GM18519 (cell line): ENCODE data around the gene NPW.
"Not testable (repeated sequence)": the region's sequence is repeated elsewhere in the genome, so short reads cannot be mapped to it uniquely, and the experiment has no call there.

Source experiments
- ATAC-seq: cut with Tn5 transposase; IDR thresholded peaks from one replicate; pipeline ENCODE4 v1.9.1; 2021; ENCODE audit warnings: mild to moderate bottlenecking, moderate library complexity; ENCODE audit not compliant: unreplicated experiment, low FRiP score

Gene NPW

DNA sequence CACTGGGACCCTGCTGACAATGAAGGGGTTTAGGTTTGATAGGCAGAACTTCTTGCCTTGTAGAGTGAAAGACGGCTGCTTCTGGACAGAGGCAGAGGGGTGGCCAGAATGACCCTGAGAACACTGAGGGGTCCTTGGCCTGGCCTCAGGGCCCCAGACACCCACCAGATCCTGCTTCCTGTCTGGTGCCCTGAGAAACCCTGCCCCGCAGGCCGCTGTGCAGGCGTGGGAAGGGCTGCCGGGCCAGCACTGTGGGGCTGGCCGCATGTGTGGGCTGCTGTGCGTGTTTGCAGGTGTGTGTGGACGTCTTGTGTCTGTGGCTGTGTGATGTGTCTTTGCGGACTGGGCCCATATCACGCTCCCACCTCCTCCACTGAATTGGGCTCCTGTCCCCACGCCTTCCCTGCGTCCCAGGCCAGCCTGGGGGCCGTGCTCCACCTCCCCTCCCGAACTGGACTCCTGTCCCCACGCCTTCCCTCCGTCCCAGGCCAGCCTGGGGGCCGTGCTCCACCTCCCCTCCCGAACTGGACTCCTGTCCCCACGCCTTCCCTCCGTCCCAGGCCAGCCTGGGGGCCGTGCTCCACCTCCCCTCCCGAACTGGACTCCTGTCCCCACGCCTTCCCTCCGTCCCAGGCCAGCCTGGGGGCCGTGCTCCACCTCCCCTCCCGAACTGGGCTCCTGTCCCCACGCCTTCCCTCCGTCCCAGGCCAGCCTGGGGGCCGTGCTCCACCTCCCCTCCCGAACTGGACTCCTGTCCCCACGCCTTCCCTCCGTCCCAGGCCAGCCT lies 14.5 kb downstream of the NPW start:
- not testable (repeated sequence) for ATAC-seq

DNA sequence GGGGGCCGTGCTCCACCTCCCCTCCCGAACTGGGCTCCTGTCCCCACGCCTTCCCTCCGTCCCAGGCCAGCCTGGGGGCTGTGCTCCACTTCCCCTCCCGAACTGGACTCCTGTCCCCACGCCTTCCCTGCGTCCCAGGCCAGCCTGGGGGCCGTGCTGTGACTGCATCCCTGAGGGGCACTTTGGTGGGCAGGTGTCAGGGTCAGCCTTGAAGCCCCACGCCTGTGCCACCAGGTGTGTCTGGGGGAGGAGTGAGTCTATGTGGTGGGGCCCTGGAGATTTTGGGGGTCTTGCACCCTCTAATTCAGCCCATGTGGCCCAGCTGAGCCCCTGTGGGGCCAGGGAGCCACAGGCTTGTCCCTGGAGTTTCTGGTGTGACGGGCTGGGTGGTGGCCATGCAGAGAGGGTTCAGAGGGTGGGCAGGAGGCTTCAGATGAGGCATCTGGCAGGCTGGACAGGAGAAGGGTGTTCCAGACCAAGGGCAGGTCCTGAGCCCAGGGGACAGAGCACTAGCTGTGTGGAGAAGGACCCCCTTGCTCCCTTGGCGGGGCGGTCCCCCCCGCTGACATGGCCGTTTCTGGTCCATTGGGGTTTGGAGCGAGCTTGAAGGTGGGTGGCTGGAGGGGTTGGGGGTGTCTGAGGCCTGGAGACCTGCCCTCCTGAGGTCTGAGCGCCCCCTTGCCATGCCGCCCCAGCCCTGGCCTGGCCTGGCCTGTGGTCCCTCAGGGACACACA lies 15.3 kb downstream of the NPW start:
- ATAC-seq: no peak

DNA sequence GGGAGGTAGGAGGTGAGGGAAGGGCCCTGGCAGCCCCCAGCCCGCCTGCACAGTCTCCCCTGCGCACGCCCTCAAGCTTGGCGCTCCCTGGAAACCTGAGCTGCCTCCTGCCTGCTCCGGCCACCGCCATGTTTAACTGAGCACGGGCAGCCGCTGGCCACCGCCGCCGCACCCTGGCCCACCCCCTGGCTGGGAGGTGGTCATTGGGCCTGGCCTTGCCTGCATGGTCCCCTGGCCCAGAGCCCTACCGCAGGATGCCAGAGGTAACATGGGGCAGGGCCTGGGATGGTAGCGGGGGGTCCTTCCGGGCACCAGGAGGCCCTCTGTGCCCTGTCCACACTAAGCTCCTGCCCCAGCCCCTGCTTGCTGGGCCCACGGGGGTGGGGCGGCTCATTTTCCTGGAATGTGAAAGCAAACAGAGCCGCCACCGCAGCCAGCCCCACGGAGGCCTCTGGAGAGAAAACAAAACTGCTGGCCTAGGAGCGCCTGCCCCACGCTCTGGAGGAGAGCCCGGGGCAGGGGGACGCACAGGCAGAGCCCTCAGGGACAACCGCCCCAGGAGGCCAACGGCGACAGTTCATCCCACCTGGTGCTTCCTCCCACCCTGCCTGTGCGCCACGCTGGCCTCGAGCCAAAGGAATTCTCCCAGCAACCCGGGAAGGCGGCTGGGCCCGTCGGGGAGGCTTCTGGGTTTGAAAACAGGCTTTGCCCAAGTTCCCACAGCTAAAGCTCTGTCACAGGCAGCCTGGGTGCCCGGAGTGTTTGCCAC lies 16.0 kb downstream of the NPW start:
- ATAC-seq: no peak

DNA sequence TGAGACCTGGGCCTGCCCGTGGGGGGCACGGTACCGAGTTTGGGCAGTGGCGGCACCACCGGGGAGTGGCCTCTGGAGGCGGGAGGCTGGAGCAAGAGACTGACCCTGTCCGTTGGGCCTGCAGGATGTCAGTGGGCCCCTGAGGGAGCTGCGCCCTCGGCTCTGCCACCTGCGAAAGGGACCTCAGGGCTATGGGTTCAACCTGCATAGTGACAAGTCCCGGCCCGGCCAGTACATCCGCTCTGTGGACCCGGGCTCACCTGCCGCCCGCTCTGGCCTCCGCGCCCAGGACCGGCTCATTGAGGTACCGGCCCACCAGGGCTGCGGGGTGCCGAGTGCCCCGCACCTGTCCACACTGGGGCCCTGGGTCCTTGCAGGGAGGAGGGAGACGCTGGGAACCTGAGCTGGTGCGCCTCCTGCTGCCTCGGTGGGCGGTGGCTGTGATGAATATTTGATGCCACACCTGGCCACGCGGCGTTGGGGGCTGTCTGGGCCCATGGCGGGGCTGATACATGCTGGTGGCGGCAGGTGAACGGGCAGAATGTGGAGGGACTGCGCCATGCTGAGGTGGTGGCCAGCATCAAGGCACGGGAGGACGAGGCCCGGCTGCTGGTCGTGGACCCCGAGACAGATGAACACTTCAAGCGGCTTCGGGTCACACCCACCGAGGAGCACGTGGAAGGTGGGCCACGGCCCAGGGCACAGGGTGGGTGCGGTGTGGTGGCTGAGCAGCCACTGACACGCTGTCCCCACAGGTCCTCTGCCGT lies 16.8 kb downstream of the NPW start:
- ATAC-seq: no peak

DNA sequence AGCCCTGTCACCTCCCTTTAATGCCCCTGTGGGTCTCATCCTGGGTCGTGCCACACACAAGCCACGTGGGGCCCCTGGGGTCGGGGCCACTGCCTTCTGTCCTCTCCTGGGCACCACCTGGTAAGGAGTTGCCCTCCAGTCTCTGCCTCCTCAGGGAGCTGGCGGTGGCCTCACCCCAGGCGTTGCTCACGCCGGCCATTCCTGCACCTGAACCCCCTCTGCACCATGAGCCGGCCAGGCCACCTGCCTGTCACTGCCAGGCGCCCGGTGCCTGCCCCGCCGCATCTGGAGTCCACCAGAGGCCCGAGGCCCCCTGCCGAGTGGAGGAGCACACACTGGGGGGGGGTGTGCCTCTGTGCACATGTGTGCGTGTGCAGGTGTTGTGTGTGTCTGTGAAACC lies 17.5 kb downstream of the NPW start:
- ATAC-seq: no peak

DNA sequence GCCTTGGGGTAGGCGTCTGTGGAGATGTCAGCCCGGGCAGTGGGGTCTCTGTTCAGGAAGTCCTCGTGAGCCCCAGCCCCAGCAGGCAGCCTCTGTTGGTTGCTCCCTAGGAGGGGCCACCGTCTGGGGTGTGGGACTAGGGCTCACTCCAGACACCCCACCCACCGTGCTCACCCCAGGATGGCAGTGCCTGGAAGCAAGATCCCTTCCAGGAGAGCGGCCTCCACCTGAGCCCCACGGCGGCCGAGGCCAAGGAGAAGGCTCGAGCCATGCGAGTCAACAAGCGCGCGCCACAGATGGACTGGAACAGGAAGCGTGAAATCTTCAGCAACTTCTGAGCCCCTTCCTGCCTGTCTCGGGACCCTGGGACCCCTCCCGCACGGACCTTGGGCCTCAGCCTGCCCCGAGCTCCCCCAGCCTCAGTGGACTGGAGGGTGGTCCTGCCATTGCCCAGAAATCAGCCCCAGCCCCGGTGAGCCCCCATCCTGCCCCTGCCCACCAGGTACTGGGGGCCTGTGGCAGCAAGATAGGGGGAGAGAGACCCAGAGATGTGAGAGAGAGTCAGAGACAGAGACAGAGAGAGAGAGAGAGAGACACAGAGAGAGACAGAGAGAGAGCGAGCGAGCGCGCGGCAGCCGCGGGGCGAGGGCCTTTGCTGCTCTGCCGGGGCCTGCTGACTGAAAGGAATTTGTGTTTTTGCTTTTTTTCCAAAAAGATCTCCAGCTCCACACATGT lies 18.2 kb downstream of the NPW start:
- no peak for ATAC-seq

DNA sequence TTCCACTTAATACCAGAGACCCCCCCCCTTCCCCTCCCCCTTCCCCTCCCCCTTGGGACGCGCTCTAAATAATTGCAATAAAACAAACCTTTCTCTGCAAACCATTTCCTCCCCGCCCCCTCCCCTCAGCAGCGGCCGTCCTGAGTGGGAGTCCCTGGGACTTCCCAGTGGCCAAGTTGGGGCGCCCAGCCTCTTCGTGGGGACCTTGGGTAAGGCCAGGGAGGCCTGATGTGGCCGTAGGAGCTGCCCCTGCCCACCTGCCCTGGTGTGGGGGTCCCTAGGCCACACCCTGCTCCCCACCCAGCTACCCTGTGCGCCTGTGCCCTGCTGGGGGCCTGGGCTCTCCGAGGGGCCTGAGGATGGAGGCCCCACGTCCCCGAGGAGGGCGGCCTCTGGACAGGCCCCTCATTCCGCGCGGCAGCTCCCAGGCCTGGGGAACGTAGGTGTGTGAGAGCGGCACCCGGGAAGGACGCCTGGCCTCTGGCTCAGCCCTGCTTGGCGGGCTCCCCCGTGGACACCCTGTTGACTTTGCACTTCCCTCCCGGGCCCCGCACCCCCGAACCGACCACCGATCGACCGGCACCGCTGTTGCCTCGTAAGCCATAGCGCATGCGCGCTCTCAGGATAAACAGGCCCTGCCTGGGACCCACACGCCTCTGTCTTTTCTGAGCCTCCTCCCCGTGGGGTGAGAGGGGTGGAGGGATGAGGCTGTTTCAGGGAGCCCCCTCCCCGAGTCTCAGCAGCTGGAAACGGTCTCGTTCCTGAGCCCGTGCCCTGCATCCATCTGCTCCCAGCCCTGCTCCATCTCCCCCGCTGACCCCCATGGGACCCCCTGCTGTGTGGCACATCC lies 19.0 kb downstream of the NPW start:
- no peak for ATAC-seq

DNA sequence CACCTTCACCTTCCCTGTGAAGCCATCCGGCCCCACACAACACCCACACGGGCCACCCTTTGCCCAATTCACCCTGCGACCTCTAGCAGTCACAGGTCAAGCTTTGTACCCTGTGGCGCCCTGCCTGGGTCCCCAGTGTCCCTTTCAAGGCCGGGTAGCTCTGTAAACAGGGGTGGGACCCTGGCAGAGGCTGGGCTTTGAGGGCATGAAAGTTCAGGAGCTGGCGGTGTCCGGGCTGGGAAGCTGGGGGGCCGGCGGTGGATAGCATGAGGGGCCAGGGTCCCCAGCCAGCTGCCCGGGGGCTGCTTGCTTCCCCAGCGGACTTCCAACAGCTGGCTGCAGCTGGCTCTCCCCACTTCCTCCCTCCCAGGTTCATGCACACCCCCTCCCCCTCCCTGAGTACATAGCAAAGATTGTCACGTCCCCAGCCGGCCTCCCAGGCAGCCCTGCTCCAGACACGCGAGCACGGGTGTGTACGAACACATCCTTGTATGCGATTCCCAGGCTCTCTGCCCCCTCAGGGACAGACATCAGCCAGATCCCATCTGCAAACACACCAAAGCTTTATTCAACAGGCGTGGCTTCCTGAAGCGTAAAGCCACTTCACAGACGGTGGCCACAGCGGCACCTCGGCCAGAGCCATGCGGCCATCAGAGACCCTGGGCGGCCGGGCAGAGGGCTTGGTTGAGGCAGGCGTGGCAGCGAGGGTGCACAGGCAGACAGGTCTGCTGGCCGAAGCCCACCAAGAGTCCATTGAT lies 19.9 kb downstream of the NPW start:
- no peak for ATAC-seq

DNA sequence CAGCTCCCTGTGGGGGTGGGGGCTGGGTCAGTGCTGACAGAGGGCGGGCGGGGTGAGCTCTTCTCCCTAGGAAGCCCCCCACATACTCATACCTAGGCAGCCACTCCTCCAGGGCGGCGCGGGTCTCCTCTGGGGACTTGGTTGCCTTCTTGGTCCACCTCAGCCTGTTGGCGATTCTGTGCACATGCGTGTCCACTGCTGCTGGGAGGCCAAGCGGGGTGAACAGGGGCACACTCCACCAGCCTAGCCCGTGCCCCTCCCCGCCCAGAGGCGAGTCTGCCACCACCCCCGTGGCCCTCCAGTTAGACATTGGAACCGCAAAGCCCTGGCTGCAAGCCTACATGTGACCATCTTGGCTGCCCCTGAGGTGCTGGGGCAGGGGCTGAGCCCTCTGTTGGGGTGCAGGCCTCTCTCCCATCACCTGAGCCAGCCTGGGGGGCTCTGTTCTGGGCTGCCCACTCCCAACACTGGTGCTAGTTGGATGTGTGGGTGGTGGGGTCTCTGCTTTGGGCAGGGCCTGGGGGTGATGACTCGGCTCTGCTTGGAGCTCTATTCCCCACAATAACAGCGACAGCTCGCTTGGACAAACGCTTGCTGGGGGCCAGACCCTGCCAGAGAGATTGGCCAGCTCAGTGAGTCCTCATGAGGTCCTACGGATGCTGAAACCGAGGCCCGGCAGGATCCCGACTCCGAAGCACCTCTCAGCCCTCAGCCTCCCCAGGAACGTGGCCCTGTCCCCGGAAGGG lies 20.6 kb downstream of the NPW start:
- ATAC-seq: no peak

DNA sequence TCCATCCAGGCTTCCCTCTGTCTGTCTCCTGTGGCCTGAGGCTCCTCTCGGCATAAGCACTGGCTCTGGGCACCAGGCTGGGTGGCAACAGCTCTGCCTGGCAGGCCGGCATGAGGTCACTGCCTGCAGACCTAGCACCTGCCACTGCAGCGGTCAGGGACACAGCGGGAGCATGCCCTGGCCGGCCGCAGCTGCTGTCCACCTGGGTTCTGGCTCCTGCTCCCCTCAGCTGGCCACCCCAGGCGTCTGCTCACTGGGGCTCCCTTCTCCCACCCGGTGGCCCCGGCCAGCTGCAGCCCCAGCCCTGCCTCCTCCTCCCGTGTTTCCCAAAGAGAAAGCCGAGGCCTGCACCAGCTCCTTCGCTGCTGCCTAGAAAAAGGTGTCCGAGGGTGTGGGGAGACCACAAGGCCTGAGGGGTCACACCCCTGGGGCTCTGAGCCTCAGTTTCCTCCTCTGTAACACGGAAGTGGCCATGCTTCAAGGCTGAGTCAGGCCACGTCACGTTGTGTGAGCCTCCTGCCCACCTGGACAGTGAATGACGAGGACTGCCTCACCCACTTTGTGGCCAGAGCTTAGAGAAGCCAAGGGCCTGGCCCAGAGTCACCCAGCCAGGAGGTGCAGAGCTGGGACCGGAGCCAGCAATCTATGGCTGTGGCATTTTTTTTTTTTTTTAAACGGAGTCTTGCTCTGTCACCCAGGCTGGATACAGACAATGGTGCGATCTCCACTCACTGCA lies 21.4 kb downstream of the NPW start:
- ATAC-seq: no peak

DNA sequence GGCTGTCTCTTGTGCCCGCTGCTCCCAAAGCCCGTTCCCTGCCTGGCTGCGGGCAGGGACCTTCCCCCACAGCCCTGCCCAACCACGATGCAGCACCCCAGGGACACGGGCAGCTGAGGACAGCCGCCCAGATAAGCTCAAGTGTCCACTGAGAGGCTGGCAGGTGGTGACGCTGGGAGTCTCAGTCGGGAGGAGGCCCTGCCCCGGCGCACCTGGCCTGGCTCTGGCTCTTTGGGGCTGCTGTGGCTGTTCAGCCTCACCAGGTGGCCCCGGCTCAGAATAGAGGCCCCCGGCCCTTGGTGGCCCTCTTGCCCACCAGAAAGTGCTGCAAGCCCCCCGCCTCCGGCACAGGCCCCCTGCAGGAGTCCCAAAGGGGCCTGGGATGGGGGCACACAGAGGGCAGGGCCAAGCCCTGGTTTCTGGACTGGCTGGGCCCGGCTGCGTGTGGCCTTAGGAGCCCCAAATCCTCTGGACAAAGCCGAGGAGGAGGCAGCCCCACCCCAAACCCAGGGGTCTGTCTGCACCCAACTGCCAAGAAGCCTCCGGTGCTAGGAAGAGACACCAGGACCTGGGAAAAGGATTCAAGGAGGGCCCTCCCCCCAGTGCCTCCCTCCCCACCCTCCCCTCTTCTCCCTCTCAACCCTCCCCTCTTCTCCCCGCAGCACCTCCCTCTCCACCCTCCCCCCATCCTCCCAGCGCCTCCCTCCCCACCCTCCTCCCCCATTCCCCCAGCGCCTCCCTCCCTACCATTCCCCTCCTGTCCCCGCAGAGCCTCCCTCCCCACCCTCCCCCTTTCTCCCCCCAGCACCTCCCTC lies 22.8 kb downstream of the NPW start:
- ATAC-seq: no peak

DNA sequence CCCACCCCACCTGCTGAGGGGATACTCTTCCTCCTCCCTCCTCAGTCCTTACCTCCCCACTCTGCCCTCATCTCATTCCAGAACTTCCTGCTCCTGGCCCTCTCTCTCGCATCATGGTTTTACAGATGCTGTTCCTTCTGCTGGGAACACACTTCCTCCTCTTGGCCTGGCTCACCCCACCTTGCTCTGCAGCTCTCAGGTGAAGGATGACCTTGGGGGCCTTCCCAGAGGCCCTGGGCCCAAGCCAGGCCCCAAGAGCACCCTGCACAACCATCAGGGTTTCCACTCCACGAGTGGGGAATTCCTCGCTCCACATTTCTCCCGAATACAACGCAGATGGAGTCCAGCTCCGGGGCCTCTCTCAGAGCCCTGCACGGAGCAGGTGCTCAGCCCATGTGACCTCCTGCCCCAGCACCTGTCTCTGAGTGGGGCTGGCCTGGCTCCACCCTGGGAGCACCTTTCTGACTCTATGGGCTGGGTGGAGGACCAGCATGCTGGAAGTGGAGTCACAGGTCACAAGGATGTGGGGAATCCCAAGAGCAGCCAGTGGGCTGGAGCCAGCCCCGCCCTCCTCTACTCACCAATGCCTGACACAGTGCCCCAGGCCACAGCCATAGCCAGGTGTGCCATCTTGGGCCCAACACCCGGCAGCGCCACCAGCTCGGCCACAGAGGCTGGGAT lies 23.5 kb downstream of the NPW start:
- ATAC-seq: no peak

DNA sequence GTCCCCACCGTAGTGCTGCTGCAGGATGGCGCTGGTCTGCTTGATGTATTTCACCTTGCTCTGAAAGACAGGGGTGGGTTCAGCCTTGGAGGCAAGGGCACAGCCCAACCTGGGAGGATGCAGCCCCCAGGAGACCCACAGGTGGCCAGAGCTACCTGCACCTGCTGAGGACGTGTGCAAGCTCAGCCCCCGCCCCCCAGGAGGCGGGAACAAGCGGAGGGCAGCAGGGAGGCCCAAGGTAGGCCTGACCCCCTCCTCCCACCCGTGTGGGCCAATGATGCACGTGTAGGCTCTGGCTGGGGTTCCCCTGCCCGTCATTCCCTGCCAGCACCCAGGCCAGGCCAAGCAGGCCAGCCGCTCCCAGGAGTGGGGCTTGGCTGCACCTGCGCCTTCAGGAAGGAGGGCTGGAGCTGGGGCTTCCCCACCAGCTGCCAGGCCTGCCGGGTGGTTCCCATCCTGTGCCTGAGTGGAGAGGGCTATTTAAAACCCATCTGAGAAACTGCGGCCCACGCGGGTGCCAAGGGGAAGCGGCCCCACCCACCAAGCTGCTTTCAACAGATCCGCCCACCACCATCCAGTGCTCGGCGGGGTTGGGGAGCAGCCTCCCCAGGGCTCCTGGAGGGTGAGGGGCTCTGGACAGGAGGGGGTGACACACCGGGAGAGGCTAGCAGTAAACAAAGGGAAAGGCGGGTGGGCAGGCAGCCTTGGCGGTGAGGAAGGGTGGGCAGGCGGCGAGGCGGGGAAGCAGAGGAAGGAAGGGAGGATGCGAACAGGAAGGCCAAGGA lies 24.3 kb downstream of the NPW start:
- ATAC-seq: no peak

DNA sequence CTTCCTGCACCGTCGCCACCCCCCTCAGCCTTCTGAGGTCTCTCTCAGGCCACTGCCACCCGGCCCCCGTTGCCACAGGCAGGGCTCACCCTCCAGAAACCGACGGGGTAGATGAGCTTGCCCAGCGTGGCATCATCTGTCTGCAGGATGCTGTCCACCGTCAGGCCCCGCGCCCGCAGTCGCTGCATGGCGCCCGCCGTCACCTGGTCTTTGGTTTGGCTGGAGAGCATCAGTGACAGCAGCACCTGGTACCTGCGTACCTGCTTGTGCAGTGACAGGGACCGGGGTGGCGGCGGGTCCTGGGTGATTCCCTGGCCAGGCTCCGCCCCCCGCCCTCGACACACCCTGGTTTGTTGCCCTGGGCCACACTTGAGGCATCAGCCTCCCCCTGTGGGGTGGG lies 25.0 kb downstream of the NPW start:
- no peak for ATAC-seq
